Lower leg skin (tissue), 4 donors: ENCODE results near the gene ARHGEF26. TPM values are rescaled to one million over a fixed set of nuclear protein-coding genes. Genes with fewer than 3 reads are reported as not detected.

Experiments
- DNase-seq, 2 donors: peaks; one replicate each; pipeline ENCODE4 v3.0.0-alpha.2; 2019; ENCODE audit warnings: low spot score in 2 of 2
- H3K4me3 ChIP-seq: fragments of 200-600 bp; sonication (generic); 2 replicates; pipeline ENCODE4 v1.5.1; 2017; ENCODE audit warnings: mild to moderate bottlenecking, low read depth; ENCODE audit not compliant: poor library complexity, severe bottlenecking
- POLR2A ChIP-seq, 2 donors: fragments of 450-650 bp; IDR thresholded peaks; one replicate each; pipeline ENCODE4 v1.6.1; 2016 to 2017; ENCODE audit warnings: antibody characterized with exemption in 2 of 2, mild to moderate bottlenecking in 1 of 2, moderate library complexity in 1 of 2
- WGBS, 2 donors: methylation state at CpG; one replicate each; pipeline ENCODE4 v1.1.5; 2018; 5-methylcytosine and 5-hydroxymethylcytosine counted together
- intact Hi-C: fragments of 100-400 bp; cut with DNase I; formaldehyde crosslinking; loops from one replicate; pipeline ENCODE4 v1.15.0; 2023; ENCODE audit warnings: low total_unique reads
- total RNA-seq, 4 donors: library from RNA; depleted of rRNA; stranded (reverse); fragments of >200 nt; gene quantifications; one replicate each; pipeline ENCODE4 v1.1.0, GENCODE V29; 2016
- TF ChIP-seq, protein P1 (sequence below), 3 donors: fragments of 450-650 bp; IDR thresholded peaks; one replicate each; pipeline ENCODE4 v1.5.1; 2016; ENCODE audit warnings: antibody characterized with exemption in 3 of 3, mild to moderate bottlenecking in 3 of 3, moderate library complexity in 2 of 3

Gene ARHGEF26
- total RNA-seq, 4 donors from 2014 or later, result 29.6 to 36.8 (median 33.1) TPM

DNA sequence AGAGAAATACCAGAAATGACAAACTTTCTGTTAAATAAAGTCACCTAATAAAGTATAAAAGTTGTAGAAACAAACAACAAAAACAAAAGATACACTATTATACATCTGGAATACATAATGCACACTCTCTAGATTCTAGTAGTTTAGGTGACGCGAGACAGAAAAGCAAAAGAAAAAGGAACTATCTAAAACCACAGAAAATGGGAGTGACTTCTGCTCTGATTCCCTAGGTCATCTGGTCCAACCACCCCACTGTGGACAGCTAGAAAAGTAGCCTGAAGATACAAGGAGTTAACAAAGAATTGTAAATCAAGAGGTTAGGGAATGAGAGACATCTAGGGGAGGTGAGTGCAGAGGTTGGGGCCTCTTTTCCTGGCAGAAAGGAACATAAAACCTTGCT, 164.0 kb downstream of the ARHGEF26 start:
- no peak overlapping the region for H3K4me3 ChIP-seq
- 87 to 89% methylated on average over 2 of the region's 2 CpGs for WGBS, 2 donors
- TF ChIP-seq, protein P1, sequence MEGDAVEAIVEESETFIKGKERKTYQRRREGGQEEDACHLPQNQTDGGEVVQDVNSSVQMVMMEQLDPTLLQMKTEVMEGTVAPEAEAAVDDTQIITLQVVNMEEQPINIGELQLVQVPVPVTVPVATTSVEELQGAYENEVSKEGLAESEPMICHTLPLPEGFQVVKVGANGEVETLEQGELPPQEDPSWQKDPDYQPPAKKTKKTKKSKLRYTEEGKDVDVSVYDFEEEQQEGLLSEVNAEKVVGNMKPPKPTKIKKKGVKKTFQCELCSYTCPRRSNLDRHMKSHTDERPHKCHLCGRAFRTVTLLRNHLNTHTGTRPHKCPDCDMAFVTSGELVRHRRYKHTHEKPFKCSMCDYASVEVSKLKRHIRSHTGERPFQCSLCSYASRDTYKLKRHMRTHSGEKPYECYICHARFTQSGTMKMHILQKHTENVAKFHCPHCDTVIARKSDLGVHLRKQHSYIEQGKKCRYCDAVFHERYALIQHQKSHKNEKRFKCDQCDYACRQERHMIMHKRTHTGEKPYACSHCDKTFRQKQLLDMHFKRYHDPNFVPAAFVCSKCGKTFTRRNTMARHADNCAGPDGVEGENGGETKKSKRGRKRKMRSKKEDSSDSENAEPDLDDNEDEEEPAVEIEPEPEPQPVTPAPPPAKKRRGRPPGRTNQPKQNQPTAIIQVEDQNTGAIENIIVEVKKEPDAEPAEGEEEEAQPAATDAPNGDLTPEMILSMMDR (IDR thresholded peaks at IDR 0.05), result no peak
- TF ChIP-seq POLR2A (IDR thresholded peaks at IDR 0.05), result no peak
- intact Hi-C loops, result no loop called here
- DNase-seq, result no peak

DNA sequence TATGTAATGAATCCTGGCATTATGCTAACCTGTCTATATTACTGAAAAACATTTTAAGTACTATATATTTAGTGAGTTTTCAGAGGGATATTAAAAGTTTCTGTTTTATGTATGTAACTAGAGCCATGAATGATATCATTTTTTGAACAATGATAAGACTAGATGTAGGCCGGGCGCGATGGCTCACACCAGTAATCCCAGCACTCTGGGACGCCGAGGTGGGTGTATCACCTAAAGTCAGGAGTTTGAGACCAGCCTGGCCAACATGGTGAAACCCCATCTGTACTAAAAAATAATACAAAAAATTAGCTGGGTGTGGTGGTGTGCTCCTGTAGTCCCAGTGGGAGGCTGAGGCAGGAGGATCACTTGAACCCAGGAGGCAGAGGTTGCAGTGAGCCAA, 169.0 kb downstream of the ARHGEF26 start:
- no peak overlapping the region for H3K4me3 ChIP-seq

DNA sequence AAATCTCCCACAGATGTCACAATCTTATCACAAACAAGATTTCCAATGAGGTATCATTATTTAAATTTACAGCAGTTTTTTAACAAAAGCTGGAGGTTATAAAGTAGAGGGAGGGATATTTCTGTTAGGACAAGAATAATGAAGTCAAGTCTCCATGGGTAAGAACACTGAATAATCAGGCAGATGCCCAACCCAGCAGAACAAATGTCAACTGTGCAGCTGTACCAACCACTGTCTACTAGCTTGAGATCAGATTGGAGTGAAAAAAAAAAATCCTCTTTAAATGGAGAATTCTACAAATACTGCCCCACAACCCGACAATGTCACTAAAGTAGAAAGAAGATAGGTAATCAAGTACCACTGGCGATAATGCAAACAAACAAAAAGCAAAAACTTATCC, 172.8 kb downstream of the ARHGEF26 start:
- WGBS, 2 donors, result 97% methylated on average over 2 of the region's 2 CpGs
- intact Hi-C loops, result no loop called here
- DNase-seq, result no peak
- H3K4me3 ChIP-seq, result no peak overlapping the region
- no peak for TF ChIP-seq POLR2A (IDR thresholded peaks at IDR 0.05)
- TF ChIP-seq, protein P1 (IDR thresholded peaks at IDR 0.05), result no peak

More for the DNA sequence above, 169.0 kb downstream of the ARHGEF26 start:
- no peak for TF ChIP-seq POLR2A (IDR thresholded peaks at IDR 0.05)
- intact Hi-C loops, result no loop called here
- no peak for DNase-seq
- 97 to 98% methylated on average over 5 of the region's 5 CpGs for WGBS, 2 donors

DNA sequence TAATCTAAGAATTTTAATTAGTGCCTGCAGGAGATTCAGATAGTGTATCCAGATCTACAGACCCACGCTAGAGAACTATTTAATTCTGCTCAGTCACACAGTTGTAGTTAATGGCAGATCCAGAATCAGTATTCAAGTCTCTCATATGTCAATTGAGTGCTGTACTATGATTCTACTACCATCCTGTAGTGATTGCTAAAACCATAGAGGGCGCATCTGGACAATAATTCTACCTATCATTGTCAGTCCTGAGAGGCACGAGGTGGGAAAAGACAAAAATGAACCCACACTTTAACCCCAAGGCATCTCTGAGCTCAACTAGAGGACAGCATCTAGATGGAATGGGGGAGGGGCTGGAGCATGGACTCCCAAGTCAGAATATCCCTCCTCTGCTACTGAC, 180.4 kb downstream of the ARHGEF26 start:
- 89% methylated on average over 3 of the region's 3 CpGs for WGBS, 2 donors

DNA sequence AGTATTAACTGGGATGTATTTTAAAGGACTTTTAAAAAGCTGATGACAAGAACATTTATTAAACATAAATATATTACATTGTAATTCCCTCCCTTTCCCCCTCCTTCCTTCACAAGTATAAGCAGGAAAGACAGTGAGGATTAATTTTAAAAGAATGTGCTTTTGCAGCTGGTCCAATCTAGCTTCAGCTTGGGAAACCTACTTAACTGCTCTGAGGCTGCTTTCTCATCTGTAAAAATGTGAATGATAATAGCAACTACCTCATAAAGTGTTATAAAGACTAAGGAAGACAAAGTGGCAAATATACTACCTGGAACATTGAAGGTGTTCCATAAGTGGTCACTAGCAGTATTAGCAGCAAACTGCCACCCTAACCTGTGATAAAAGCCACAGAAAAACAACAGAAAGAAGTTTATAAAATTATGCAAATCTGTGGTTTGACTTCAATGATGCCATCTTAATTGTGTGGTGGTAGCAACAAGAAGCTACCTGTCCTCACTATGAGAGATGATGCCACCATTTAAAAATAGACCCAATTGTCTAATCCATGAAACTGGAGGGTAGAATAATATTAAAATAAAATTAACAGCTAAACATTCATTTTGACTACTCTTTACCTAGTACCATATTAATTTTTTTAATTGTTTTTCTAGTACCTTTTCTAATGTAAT, 183.1 kb downstream of the ARHGEF26 start:
- intact Hi-C loops, result no loop called here
- TF ChIP-seq, protein P1 (IDR thresholded peaks at IDR 0.05), result no peak
- no peak for TF ChIP-seq POLR2A (IDR thresholded peaks at IDR 0.05)
- no peak overlapping the region for H3K4me3 ChIP-seq
- DNase-seq, result no peak

More for the DNA sequence above, 180.4 kb downstream of the ARHGEF26 start:
- TF ChIP-seq, protein P1 (IDR thresholded peaks at IDR 0.05), result no peak
- no peak for TF ChIP-seq POLR2A (IDR thresholded peaks at IDR 0.05)
- DNase-seq, result no peak
- intact Hi-C loops, result no loop called here
- H3K4me3 ChIP-seq, result no peak overlapping the region

DNA sequence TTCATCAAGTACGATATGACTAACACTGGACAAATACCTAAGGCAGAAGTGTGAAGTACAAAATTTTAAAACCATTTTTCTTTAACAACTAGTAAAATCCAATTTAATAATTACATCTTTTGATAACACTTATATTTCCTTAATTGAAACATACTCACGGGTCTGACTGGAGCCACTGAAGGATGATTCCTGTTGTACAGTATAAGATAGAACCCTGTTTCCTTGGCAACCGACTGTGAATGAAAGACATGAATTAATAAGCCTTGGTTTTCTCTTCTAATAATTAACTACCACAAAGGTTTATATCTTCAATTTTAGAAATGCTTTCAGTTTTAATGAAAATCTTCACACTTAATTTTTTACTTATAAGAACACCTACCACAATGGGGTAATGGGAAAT, 183.7 kb downstream of the ARHGEF26 start:
- no peak for TF ChIP-seq POLR2A (IDR thresholded peaks at IDR 0.05)
- TF ChIP-seq, protein P1 (IDR thresholded peaks at IDR 0.05), result no peak
- WGBS, 2 donors, result 94 to 97% methylated on average over 3 of the region's 3 CpGs
- no peak overlapping the region for H3K4me3 ChIP-seq
- no peak for DNase-seq
- intact Hi-C loops, result no loop called here
